NT2/D1 (cell line): ENCODE data around the gene SGTB.

Experiments
- DNase-seq: peaks from one replicate; pipeline ENCODE4 v3.0.0-alpha.2; 2011; ENCODE audit warnings: low read depth, low spot score
- H3K27me3 ChIP-seq: 2 replicates; pipeline ENCODE4 v1.6.0; 2011; ENCODE audit warnings: mild to moderate bottlenecking; ENCODE audit not compliant: insufficient read length, insufficient read depth
- H3K36me3 ChIP-seq: 2 replicates; pipeline ENCODE4 v1.6.1; 2011; ENCODE audit warnings: mild to moderate bottlenecking, low read length, mixed read lengths; ENCODE audit not compliant: insufficient read depth, insufficient read length
- H3K4me1 ChIP-seq: 2 replicates; pipeline ENCODE4 v1.5.1; 2011; ENCODE audit not compliant: insufficient read depth, insufficient read length
- H3K4me3 ChIP-seq: 2 replicates; pipeline ENCODE4 v1.5.1; 2011; ENCODE audit warnings: low read depth; ENCODE audit not compliant: insufficient read length
- H3K9ac ChIP-seq: 2 replicates; pipeline ENCODE4 v1.6.0; 2011; ENCODE audit warnings: low read depth; ENCODE audit not compliant: insufficient read length
- H3K9me3 ChIP-seq: 2 replicates; pipeline ENCODE4 v1.5.1; 2011; ENCODE audit warnings: mild to moderate bottlenecking, low read length; ENCODE audit not compliant: insufficient read depth
- SUZ12 ChIP-seq: IDR thresholded peaks from 2 replicates; pipeline ENCODE4 v1.6.1; 2011; ENCODE audit not compliant: insufficient read length, insufficient read depth; ENCODE audit errors: extremely low read depth
- YY1 ChIP-seq: IDR thresholded peaks from 2 replicates; pipeline ENCODE4 v1.6.1; 2011; ENCODE audit not compliant: insufficient read length, insufficient read depth
- ZNF274 ChIP-seq: IDR thresholded peaks from 2 replicates; pipeline ENCODE4 v1.6.1; 2011; ENCODE audit warnings: mild to moderate bottlenecking, low read depth, low read length

SGTB gene

DNA sequence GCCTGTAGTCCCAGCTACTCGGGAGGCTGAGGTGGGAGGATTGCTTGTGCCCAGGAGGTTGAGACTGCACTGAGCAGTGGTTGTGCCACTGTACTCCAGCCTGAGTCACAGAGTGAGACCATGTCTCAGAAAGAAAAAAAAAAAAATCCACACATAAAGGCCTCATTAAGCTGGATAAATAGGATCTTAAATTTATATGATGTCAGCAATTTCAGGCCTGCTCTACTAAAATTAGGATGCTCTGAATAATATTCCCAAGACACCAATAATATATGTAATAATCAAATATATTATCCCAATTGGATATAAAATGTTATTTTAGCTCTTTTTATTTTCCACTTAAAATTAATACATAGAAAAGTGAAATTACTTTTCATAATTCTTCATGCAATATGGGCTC lies 43.7 kb upstream of the SGTB start:
- H3K9ac ChIP-seq = no peak overlapping the region
- no peak for DNase-seq
- TF ChIP-seq YY1 = no peak
- no peak for TF ChIP-seq SUZ12
- no peak for TF ChIP-seq ZNF274
- H3K4me3 ChIP-seq = no peak overlapping the region
- peaks cover 30% of the 10 kb centered on the region for H3K36me3 ChIP-seq
- peaks cover 18% of the 10 kb centered on the region for H3K9me3 ChIP-seq
- H3K27me3 ChIP-seq = no peaks in the 10 kb centered on the region
- H3K4me1 ChIP-seq = no peaks in the 10 kb centered on the region

- no peak for DNase-seq
These were observed 40.3 kb upstream of the SGTB start for GRCh38 chr5:65762234-65762633.

GRCh38 chr5:65760504-65761275 lies 38.8 kb upstream of the SGTB start:
- H3K36me3 ChIP-seq = peaks cover 31% of the 10 kb centered on the region
- no peak overlapping the region for H3K4me3 ChIP-seq
- DNase-seq = no peak
- 0 out of 2 replicates have a peak, but pooled peaks cover under 1% of the 10 kb centered on the region for H3K9me3 ChIP-seq
- H3K9ac ChIP-seq = no peak overlapping the region
- H3K4me1 ChIP-seq = no peaks in the 10 kb centered on the region
- TF ChIP-seq ZNF274 (no peak), SUZ12 (no peak), YY1 (no peak)
- H3K27me3 ChIP-seq = no peaks in the 10 kb centered on the region

More at GRCh38 chr5:65762234-65762633, 40.3 kb upstream of the SGTB start:
- Histone ChIP-seq H3K27me3 (no peaks in the 10 kb centered on the region), H3K4me3 (no peak overlapping the region), H3K4me1 (no peaks in the 10 kb centered on the region), H3K36me3 (peaks cover 43% of the 10 kb centered on the region), H3K9ac (no peak overlapping the region), H3K9me3 (peaks cover 16% of the 10 kb centered on the region)
- TF ChIP-seq SUZ12 (no peak), YY1 (no peak), ZNF274 (no peak)

- H3K4me1 ChIP-seq = no peaks in the 10 kb centered on the region
- H3K36me3 ChIP-seq = peaks cover 30% of the 10 kb centered on the region
- no peaks in the 10 kb centered on the region for H3K9me3 ChIP-seq
- DNase-seq = no peak
- no peak overlapping the region for H3K9ac ChIP-seq
- H3K27me3 ChIP-seq = no peaks in the 10 kb centered on the region
- no peak overlapping the region for H3K4me3 ChIP-seq
- TF ChIP-seq ZNF274 = no peak
- TF ChIP-seq YY1 = no peak
- no peak for TF ChIP-seq SUZ12
These were observed 36.7 kb upstream of the SGTB start for GRCh38 chr5:65758546-65759144.

GRCh38 chr5:65753189-65753588 lies 31.3 kb upstream of the SGTB start:
- Histone ChIP-seq H3K27me3 (no peaks in the 10 kb centered on the region), H3K36me3 (peaks cover 6% of the 10 kb centered on the region), H3K4me1 (no peaks in the 10 kb centered on the region), H3K4me3 (no peak overlapping the region), H3K9me3 (no peaks in the 10 kb centered on the region), H3K9ac (no peak overlapping the region)
- TF ChIP-seq YY1 (no peak), ZNF274 (no peak), SUZ12 (no peak)
- DNase-seq = no peak

GRCh38 chr5:65750938-65751337 lies 29.0 kb upstream of the SGTB start:
- H3K36me3 ChIP-seq = peaks cover 6% of the 10 kb centered on the region
- H3K27me3 ChIP-seq = no peaks in the 10 kb centered on the region
- H3K4me1 ChIP-seq = no peaks in the 10 kb centered on the region
- H3K4me3 ChIP-seq = no peak overlapping the region
- TF ChIP-seq SUZ12 (no peak), ZNF274 (no peak), YY1 (no peak)
- no peaks in the 10 kb centered on the region for H3K9me3 ChIP-seq
- no peak overlapping the region for H3K9ac ChIP-seq
- no peak for DNase-seq

GRCh38 chr5:65749956-65750355 lies 28.0 kb upstream of the SGTB start:
- H3K27me3 ChIP-seq = no peaks in the 10 kb centered on the region
- no peaks in the 10 kb centered on the region for H3K9me3 ChIP-seq
- peaks cover 6% of the 10 kb centered on the region for H3K36me3 ChIP-seq
- no peak overlapping the region for H3K4me3 ChIP-seq
- H3K4me1 ChIP-seq = no peaks in the 10 kb centered on the region
- TF ChIP-seq YY1 (no peak), SUZ12 (no peak), ZNF274 (no peak)
- no peak for DNase-seq
- no peak overlapping the region for H3K9ac ChIP-seq
